SH-SY5Y (cell line): Measurements from ENCODE around the gene PNPLA7.

Source experiments
- GATA2 ChIP-seq: IDR thresholded peaks from 2 replicates; pipeline ENCODE4 v1.6.1; 2011; ENCODE audit warnings: mild to moderate bottlenecking, low read depth, low read length
- GATA3 ChIP-seq: IDR thresholded peaks from 2 replicates; pipeline ENCODE4 v1.6.1; 2011; ENCODE audit warnings: low read depth, mild to moderate bottlenecking, low read length, moderate library complexity

DNA sequence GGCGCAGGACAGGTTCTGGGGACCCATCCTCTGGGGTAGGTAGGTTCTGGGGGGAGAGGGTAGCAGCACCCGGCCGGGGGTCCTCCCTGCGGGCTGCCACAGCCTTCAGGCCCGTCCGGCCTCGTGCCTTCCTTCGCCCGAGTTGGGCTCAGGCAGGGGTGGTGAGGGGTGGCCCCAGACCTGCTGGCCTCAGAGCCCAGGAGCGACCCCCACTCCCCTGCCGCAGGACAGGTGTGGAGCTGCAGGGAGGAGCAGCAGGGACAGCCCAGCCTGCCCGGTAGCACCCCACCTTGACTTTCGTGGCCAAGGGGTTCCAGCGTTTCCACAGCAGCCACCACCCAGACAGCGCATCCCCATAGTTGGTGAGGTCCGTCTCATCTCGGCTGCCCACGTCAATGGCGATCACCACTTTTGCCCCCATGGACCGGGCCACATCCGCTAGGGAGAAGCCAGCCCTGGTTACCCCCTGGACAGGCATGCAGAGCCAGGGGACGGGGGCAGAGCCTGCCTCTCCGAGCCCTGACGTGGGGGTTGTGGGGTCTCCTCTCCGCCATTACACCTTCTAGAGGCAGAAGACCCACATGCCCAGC lies 87.7 kb downstream of the PNPLA7 start:
- TF ChIP-seq GATA3 (no peak), GATA2 (no peak)
